ENCODE data around the gene NECAB3. TPM values are rescaled to one million over a fixed set of nuclear protein-coding genes. Genes with fewer than 3 reads are reported as not detected.

The NECAB3 gene
- total and polyA plus RNA-seq, 2 of the 4 experiments (the other 2 are of a cell fraction): 8.6 to 28.4 TPM

GRCh38 chr20:33703498-33704137, 29.4 kb upstream of the NECAB3 start:
- no peak overlapping the region for H3K4ac ChIP-seq (ENCODE audit: low read depth, low read length)
- H3K27me3 ChIP-seq (ENCODE audit: control insufficient read depth, insufficient read depth, low read length): no peaks in the 10 kb centered on the region
- no peak overlapping the region for H2AFZ ChIP-seq (replicated peaks; ENCODE audit: low read length, poor library complexity)
- no peak overlapping the region for H4K8ac ChIP-seq (ENCODE audit: low read depth in 2 of 2, low read length in 2 of 2)
- no peak overlapping the region for H4K5ac ChIP-seq (ENCODE audit: low read depth, low read length)
- no peak overlapping the region for H2AK5ac ChIP-seq (ENCODE audit: low read depth, low read length)
- dilution Hi-C loops (cut with HindIII; ENCODE audit: low sequenced_read_pairs, unreplicated experiment) (no loop called here), in situ Hi-C loops (cut with MboI; ENCODE audit: low sequenced_read_pairs) (no loop called here), intact Hi-C loops (cut with micrococcal nuclease) (no loop called here)
- H3K4me1 ChIP-seq (ENCODE audit: control insufficient read depth, insufficient read depth, low read length): no peaks in the 10 kb centered on the region
- WGBS, 2 experiments (ENCODE audit: extremely low coverage in 2 of 2, insufficient read length in 1 of 2): no CpG with 5 or more reads among the region's 8 CpGs
- no peak overlapping the region for H3K9ac ChIP-seq (ENCODE audit: low read depth, low read length)
- no peak overlapping the region for H3K4me3 ChIP-seq (ENCODE audit: insufficient read depth, low read depth, low read length)
- no peak overlapping the region for H2AK9ac ChIP-seq (replicated peaks; ENCODE audit: low read depth, low read length, poor library complexity)
- no peak overlapping the region for H3K23ac ChIP-seq (ENCODE audit: low read depth, low read length)
- DNase-seq: no peak
- no TSS peak for BruUV-seq (replicated peaks)
- no peak overlapping the region for H4K91ac ChIP-seq (ENCODE audit: insufficient read depth, low read depth, low read length)
- H3K14ac ChIP-seq (replicated peaks; ENCODE audit: low read depth, low read length): no peak overlapping the region
- H3K79me1 ChIP-seq (ENCODE audit: low read depth in 1 of 2, low read length in 2 of 2): no peaks in the 10 kb centered on the region
- H2BK15ac ChIP-seq (ENCODE audit: low read depth, low read length): no peak overlapping the region
- peaks cover 3% of the 10 kb centered on the region; the same call in 1 of the 2 replicates for H3K36me3 ChIP-seq (ENCODE audit: control insufficient read depth, insufficient read depth, low read length)
- ChIA-PET POLR2A (ENCODE audit: unreplicated experiment) (no interaction called here), CTCF (no interaction called here)
- H4K20me1 ChIP-seq (ENCODE audit: insufficient read depth, low read length): no peaks in the 10 kb centered on the region; the same call in 1 of the 2 replicates
- H3K18ac ChIP-seq (ENCODE audit: low read depth, low read length): no peak overlapping the region
- ATAC-seq (ENCODE audit: low read depth): no peak
- H2BK20ac ChIP-seq (ENCODE audit: low read depth, low read length): no peak overlapping the region
- no peaks in the 10 kb centered on the region for H3K9me3 ChIP-seq (ENCODE audit: control insufficient read depth, insufficient read depth, low read length)
- H2BK5ac ChIP-seq (ENCODE audit: low read depth, low read length, poor library complexity, severe bottlenecking): no peak overlapping the region
- no peak overlapping the region for H3K56ac ChIP-seq (ENCODE audit: extremely low read depth, insufficient read depth, low read length)
- H2BK120ac ChIP-seq (ENCODE audit: low read depth, low read length): no peak overlapping the region
- TF ChIP-seq MAFK (IDR thresholded peaks at IDR 0.05; ENCODE audit: low read depth, low read length) (no peak), FOS (IDR thresholded peaks at IDR 0.05; ENCODE audit: low read depth, low read length) (no peak), RAD21 (IDR thresholded peaks at IDR 0.05; ENCODE audit: low read length) (no peak), RFX5 (IDR thresholded peaks at IDR 0.05; ENCODE audit: low read depth, low read length) (no peak), MAZ (IDR thresholded peaks at IDR 0.05; ENCODE audit: borderline replicate concordance, low read depth, low read length) (no peak), RCOR1 (IDR thresholded peaks at IDR 0.05; ENCODE audit: insufficient replicate concordance, low read length) (no peak), MXI1 (IDR thresholded peaks at IDR 0.05; ENCODE audit: borderline replicate concordance, low read depth, low read length) (no peak)
- H3K27ac ChIP-seq (ENCODE audit: insufficient read depth, low read length): no peak overlapping the region
- H3K4me2 ChIP-seq (ENCODE audit: low read depth, low read length): no peak overlapping the region
- H3K9me1 ChIP-seq (ENCODE audit: insufficient read depth, low read length): no peaks in the 10 kb centered on the region

Measured in IMR-90 (cell line).